ENCODE results near the gene TEX54. TPM values are rescaled to one million over a fixed set of nuclear protein-coding genes. Genes with fewer than 3 reads are reported as not detected.
"Not testable (repeated sequence)": the region's sequence is repeated elsewhere in the genome, so short reads cannot be mapped to it uniquely, and the experiment has no call there.

TEX54 gene
- total RNA-seq, 1 donor from 2014 or later, result not detected

- Histone ChIP-seq H3K36me3 (ENCODE audit: control insufficient read depth in 3 of 3, insufficient read depth in 3 of 3, low read length in 3 of 3) (peaks cover 0 to 2% (median 0%) of the 10 kb centered on the region in 3 donors), H3K9ac (ENCODE audit: low read depth in 1 of 3, low read length in 3 of 3) (no peak overlapping the region), H3K9me3 (ENCODE audit: control insufficient read depth in 3 of 3, low read length in 3 of 3) (no peaks in the 10 kb centered on the region), H3K4me1 (ENCODE audit: control insufficient read depth in 3 of 3, insufficient read depth in 3 of 3, low read length in 3 of 3) (peaks cover 7 to 8% (median 7%) of the 10 kb centered on the region in 3 donors), H3K27ac (ENCODE audit: low read depth, low read length) (no peak overlapping the region), H3K27me3 (ENCODE audit: control insufficient read depth in 3 of 3, insufficient read depth in 3 of 3, low read length in 3 of 3) (no peaks in the 10 kb centered on the region), H3K4me3 (ENCODE audit: low read length in 3 of 3) (no peak overlapping the region)
Measured at GRCh38 chr11:62846177-62846576, 13.5 kb upstream of the TEX54 start.

- H3K27me3 ChIP-seq (ENCODE audit: control insufficient read depth in 3 of 3, insufficient read depth in 3 of 3, low read length in 3 of 3), result no peaks in the 10 kb centered on the region
- H3K4me1 ChIP-seq (ENCODE audit: control insufficient read depth in 3 of 3, insufficient read depth in 3 of 3, low read length in 3 of 3), result peaks cover 7 to 10% (median 9%) of the 10 kb centered on the region in 3 donors
- H3K4me3 ChIP-seq (ENCODE audit: low read length in 3 of 3), result no peak overlapping the region
- no peaks in the 10 kb centered on the region for H3K9me3 ChIP-seq (ENCODE audit: control insufficient read depth in 3 of 3, low read length in 3 of 3)
- no peak overlapping the region for H3K27ac ChIP-seq (ENCODE audit: low read depth, low read length)
- H3K9ac ChIP-seq (ENCODE audit: low read depth in 1 of 3, low read length in 3 of 3), result no peak overlapping the region
- H3K36me3 ChIP-seq (ENCODE audit: control insufficient read depth in 3 of 3, insufficient read depth in 3 of 3, low read length in 3 of 3), result no peaks in the 10 kb centered on the region
Measured at GRCh38 chr11:62844154-62844553, 11.5 kb upstream of the TEX54 start.

- H3K4me3 ChIP-seq (ENCODE audit: low read length in 3 of 3), result no peak overlapping the region
- H3K36me3 ChIP-seq (ENCODE audit: control insufficient read depth in 3 of 3, insufficient read depth in 3 of 3, low read length in 3 of 3), result no peaks in the 10 kb centered on the region
- H3K4me1 ChIP-seq (ENCODE audit: control insufficient read depth in 3 of 3, insufficient read depth in 3 of 3, low read length in 3 of 3), result peaks cover 12 to 17% (median 14%) of the 10 kb centered on the region in 3 donors
- H3K9me3 ChIP-seq (ENCODE audit: control insufficient read depth in 3 of 3, low read length in 3 of 3), result no peaks in the 10 kb centered on the region
- H3K27ac ChIP-seq (ENCODE audit: low read depth, low read length), result no peak overlapping the region
- H3K9ac ChIP-seq (ENCODE audit: low read depth in 1 of 3, low read length in 3 of 3), result no peak overlapping the region
- no peaks in the 10 kb centered on the region for H3K27me3 ChIP-seq (ENCODE audit: control insufficient read depth in 3 of 3, insufficient read depth in 3 of 3, low read length in 3 of 3)
Measured at GRCh38 chr11:62843466-62843865, 10.8 kb upstream of the TEX54 start.

- Histone ChIP-seq H3K4me1 (ENCODE audit: control insufficient read depth in 3 of 3, insufficient read depth in 3 of 3, low read length in 3 of 3) (peaks cover 12 to 22% (median 17%) of the 10 kb centered on the region in 3 donors), H3K4me3 (ENCODE audit: low read length in 3 of 3) (peak overlapping the region in 1 of 3 donors; percentile 82), H3K27ac (ENCODE audit: low read depth, low read length) (peak overlapping the region; percentile 98), H3K9ac (ENCODE audit: low read depth in 1 of 3, low read length in 3 of 3) (peak overlapping the region; percentile 90 to 99 (median 98))
- not testable (repeated sequence) for H3K36me3 ChIP-seq (ENCODE audit: control insufficient read depth in 3 of 3, insufficient read depth in 3 of 3, low read length in 3 of 3); H3K27me3 ChIP-seq (ENCODE audit: control insufficient read depth in 3 of 3, insufficient read depth in 3 of 3, low read length in 3 of 3); H3K9me3 ChIP-seq (ENCODE audit: control insufficient read depth in 3 of 3, low read length in 3 of 3)
Measured at GRCh38 chr11:62842891-62843290, 10.2 kb upstream of the TEX54 start.

- Histone ChIP-seq H3K4me1 (ENCODE audit: control insufficient read depth in 3 of 3, insufficient read depth in 3 of 3, low read length in 3 of 3) (peaks cover 12 to 26% (median 21%) of the 10 kb centered on the region in 3 donors), H3K9ac (ENCODE audit: low read depth in 1 of 3, low read length in 3 of 3) (peak overlapping the region; percentile 90 to 99 (median 98)), H3K27ac (ENCODE audit: low read depth, low read length) (peak overlapping the region; percentile 98), H3K27me3 (ENCODE audit: control insufficient read depth in 3 of 3, insufficient read depth in 3 of 3, low read length in 3 of 3) (no peaks in the 10 kb centered on the region), H3K4me3 (ENCODE audit: low read length in 3 of 3) (peak overlapping the region; percentile 78 to 84 (median 82)), H3K36me3 (ENCODE audit: control insufficient read depth in 3 of 3, insufficient read depth in 3 of 3, low read length in 3 of 3) (no peaks in the 10 kb centered on the region), H3K9me3 (ENCODE audit: control insufficient read depth in 3 of 3, low read length in 3 of 3) (no peaks in the 10 kb centered on the region)
Measured at GRCh38 chr11:62842171-62842741, 9.6 kb upstream of the TEX54 start.

- Histone ChIP-seq H3K27ac (ENCODE audit: low read depth, low read length) (peak overlapping the region; percentile 98), H3K9ac (ENCODE audit: low read depth in 1 of 3, low read length in 3 of 3) (peak overlapping the region; percentile 90 to 99 (median 98)), H3K4me1 (ENCODE audit: control insufficient read depth in 3 of 3, insufficient read depth in 3 of 3, low read length in 3 of 3) (peaks cover 12 to 26% (median 21%) of the 10 kb centered on the region in 3 donors), H3K9me3 (ENCODE audit: control insufficient read depth in 3 of 3, low read length in 3 of 3) (no peaks in the 10 kb centered on the region), H3K4me3 (ENCODE audit: low read length in 3 of 3) (peak overlapping the region; percentile 82 to 97 (median 97)), H3K27me3 (ENCODE audit: control insufficient read depth in 3 of 3, insufficient read depth in 3 of 3, low read length in 3 of 3) (no peaks in the 10 kb centered on the region), H3K36me3 (ENCODE audit: control insufficient read depth in 3 of 3, insufficient read depth in 3 of 3, low read length in 3 of 3) (peaks cover under 1 to 3% (median 1%) of the 10 kb centered on the region in 3 donors)
Measured at GRCh38 chr11:62841361-62842170, 8.9 kb upstream of the TEX54 start.

GRCh38 chr11:62840721-62841360 is 8.2 kb upstream of the TEX54 start:
- Histone ChIP-seq H3K36me3 (ENCODE audit: control insufficient read depth in 3 of 3, insufficient read depth in 3 of 3, low read length in 3 of 3) (peaks cover 6 to 10% (median 7%) of the 10 kb centered on the region in 3 donors), H3K4me3 (ENCODE audit: low read length in 3 of 3) (peak overlapping the region; percentile 69 to 97 (median 97)), H3K27ac (ENCODE audit: low read depth, low read length) (peak overlapping the region; percentile 98), H3K9ac (ENCODE audit: low read depth in 1 of 3, low read length in 3 of 3) (peak overlapping the region; percentile 79 to 99 (median 89)), H3K4me1 (ENCODE audit: control insufficient read depth in 3 of 3, insufficient read depth in 3 of 3, low read length in 3 of 3) (peaks cover 12 to 26% (median 21%) of the 10 kb centered on the region in 3 donors)
- not testable (repeated sequence) for H3K27me3 ChIP-seq (ENCODE audit: control insufficient read depth in 3 of 3, insufficient read depth in 3 of 3, low read length in 3 of 3); H3K9me3 ChIP-seq (ENCODE audit: control insufficient read depth in 3 of 3, low read length in 3 of 3)

GRCh38 chr11:62839050-62839945 is 6.7 kb upstream of the TEX54 start, which contains the start of gene WDR74:
WDR74 (minus strand) TSS chr11:62839590; CDS start chr11:62839570, 20 bp downstream.
- Histone ChIP-seq H3K36me3 (ENCODE audit: control insufficient read depth in 3 of 3, insufficient read depth in 3 of 3, low read length in 3 of 3) (peaks cover 22 to 24% (median 23%) of the 10 kb centered on the region in 3 donors), H3K27ac (ENCODE audit: low read depth, low read length) (peak within 1 kb of the TSS; percentile 98), H3K27me3 (ENCODE audit: control insufficient read depth in 3 of 3, insufficient read depth in 3 of 3, low read length in 3 of 3) (no peaks in the 10 kb centered on the region), H3K9me3 (ENCODE audit: control insufficient read depth in 3 of 3, low read length in 3 of 3) (no peaks in the 10 kb centered on the region), H3K4me1 (ENCODE audit: control insufficient read depth in 3 of 3, insufficient read depth in 3 of 3, low read length in 3 of 3) (peaks cover 12 to 30% (median 21%) of the 10 kb centered on the region in 3 donors), H3K4me3 (ENCODE audit: low read length in 3 of 3) (peak within 1 kb of the TSS; percentile 96 to 97 (median 97)), H3K9ac (ENCODE audit: low read depth in 1 of 3, low read length in 3 of 3) (peak within 1 kb of the TSS; percentile 89 to 99 (median 98))

- no peak overlapping the region for H3K27ac ChIP-seq (ENCODE audit: low read depth, low read length)
- peaks cover 30 to 46% (median 33%) of the 10 kb centered on the region in 3 donors for H3K4me1 ChIP-seq (ENCODE audit: control insufficient read depth in 3 of 3, insufficient read depth in 3 of 3, low read length in 3 of 3)
- no peaks in the 10 kb centered on the region for H3K27me3 ChIP-seq (ENCODE audit: control insufficient read depth in 3 of 3, insufficient read depth in 3 of 3, low read length in 3 of 3)
- no peak overlapping the region for H3K9ac ChIP-seq (ENCODE audit: low read depth in 1 of 3, low read length in 3 of 3)
- no peak overlapping the region for H3K4me3 ChIP-seq (ENCODE audit: low read length in 3 of 3)
- no peaks in the 10 kb centered on the region for H3K9me3 ChIP-seq (ENCODE audit: control insufficient read depth in 3 of 3, low read length in 3 of 3)
- peaks cover 28 to 32% (median 32%) of the 10 kb centered on the region in 3 donors for H3K36me3 ChIP-seq (ENCODE audit: control insufficient read depth in 3 of 3, insufficient read depth in 3 of 3, low read length in 3 of 3)
Measured at GRCh38 chr11:62835336-62835735, 2.7 kb upstream of the TEX54 start.
